IPS-18c (cell line): ENCODE results near the gene CCL27.

Experiments
- H3K4me3 ChIP-seq: 2 replicates; pipeline ENCODE4 v1.7.0; 2013; ENCODE audit warnings: low read depth, mild to moderate bottlenecking, low read length, moderate library complexity; ENCODE audit not compliant: insufficient read depth
- H3K9me3 ChIP-seq: one replicate; pipeline ENCODE4 v1.6.1; 2013; ENCODE audit warnings: mild to moderate bottlenecking, low read length, moderate library complexity; ENCODE audit not compliant: control insufficient read depth, insufficient read depth

Gene CCL27

GRCh38 chr9:34662526-34663302, at the start of gene CCL27:
Gene CCL27, minus strand, starts transcription at chr9:34662657. Its CDS starts 24 bp downstream, at chr9:34662633.
- Histone ChIP-seq H3K4me3 (no peak within 1 kb of the TSS), H3K9me3 (peaks cover 2% of the 10 kb centered on the region)

- no peak overlapping the region for H3K4me3 ChIP-seq
- no peaks in the 10 kb centered on the region for H3K9me3 ChIP-seq
Observed at GRCh38 chr9:34712140-34712539, 49.7 kb upstream of the CCL27 start.

GRCh38 chr9:34710023-34710422, 47.6 kb upstream of the CCL27 start, which contains the start of gene CCL21:
Gene CCL21, minus strand, starts transcription at chr9:34710136. Its CDS starts 70 bp downstream, at chr9:34710066.
- H3K9me3 ChIP-seq, result no peaks in the 10 kb centered on the region

GRCh38 chr9:34709196-34709978, 46.9 kb upstream of the CCL27 start:
- H3K9me3 ChIP-seq, result no peaks in the 10 kb centered on the region
- H3K4me3 ChIP-seq, result no peak overlapping the region

More at GRCh38 chr9:34710023-34710422, 47.6 kb upstream of the CCL27 start, which contains the start of gene CCL21:
- H3K4me3 ChIP-seq, result no peak within 1 kb of the TSS

- Histone ChIP-seq H3K9me3 (no peaks in the 10 kb centered on the region), H3K4me3 (no peak overlapping the region)
Observed at GRCh38 chr9:34707130-34707529, 44.7 kb upstream of the CCL27 start.

GRCh38 chr9:34701769-34702736, 39.6 kb upstream of the CCL27 start:
- Histone ChIP-seq H3K4me3 (peak overlapping the region; percentile 66), H3K9me3 (no peaks in the 10 kb centered on the region)

- Histone ChIP-seq H3K9me3 (no peaks in the 10 kb centered on the region), H3K4me3 (peak overlapping the region; percentile 66)
Observed at GRCh38 chr9:34701023-34701768, 38.7 kb upstream of the CCL27 start.

- Histone ChIP-seq H3K9me3 (peaks cover 4% of the 10 kb centered on the region), H3K4me3 (no peak overlapping the region)
Observed at GRCh38 chr9:34694811-34695210, 32.4 kb upstream of the CCL27 start.

- no peak overlapping the region for H3K4me3 ChIP-seq
- H3K9me3 ChIP-seq, result peaks cover 4% of the 10 kb centered on the region
Observed at GRCh38 chr9:34693560-34693959, 31.1 kb upstream of the CCL27 start.

- Histone ChIP-seq H3K9me3 (peaks cover 4% of the 10 kb centered on the region), H3K4me3 (no peak overlapping the region)
Observed at GRCh38 chr9:34691936-34692315, 29.5 kb upstream of the CCL27 start.

GRCh38 chr9:34690983-34691935, 28.8 kb upstream of the CCL27 start, which contains the start of gene CCL19:
Gene CCL19, minus strand, starts transcription at chr9:34691276. Its CDS starts 137 bp downstream, at chr9:34691139.
- H3K4me3 ChIP-seq, result no peak within 1 kb of the TSS
- H3K9me3 ChIP-seq, result peaks cover 4% of the 10 kb centered on the region

GRCh38 chr9:34689512-34689911, 27.1 kb upstream of the CCL27 start:
- Histone ChIP-seq H3K9me3 (peaks cover 2% of the 10 kb centered on the region), H3K4me3 (no peak overlapping the region)

GRCh38 chr9:34689116-34689470, 26.6 kb upstream of the CCL27 start:
- H3K9me3 ChIP-seq, result peaks cover 2% of the 10 kb centered on the region

GRCh38 chr9:34688329-34689115, 26.1 kb upstream of the CCL27 start:
- H3K9me3 ChIP-seq, result peaks cover 2% of the 10 kb centered on the region
- H3K4me3 ChIP-seq, result no peak overlapping the region

More at GRCh38 chr9:34689116-34689470, 26.6 kb upstream of the CCL27 start:
- H3K4me3 ChIP-seq, result no peak overlapping the region
